Spleen (tissue), 11 donors: ENCODE data around the gene NAB1. TPM values are rescaled to one million over a fixed set of nuclear protein-coding genes. Genes with fewer than 3 reads are reported as not detected.

Experiments
- DNase-seq: peaks from one replicate; pipeline ENCODE4 v3.0.0-alpha.2; 2020
- H3K27ac ChIP-seq, 8 donors: fragments of 200-600 bp; sonication (generic) in 7 of 8; 1 replicate in 4 of 8; 2 replicates in 4 of 8; pipeline versions ENCODE4 v1.5.0 to v1.8.0; 2016 to 2021; ENCODE audit warnings: inconsistent platforms in 4 of 8, mild to moderate bottlenecking in 4 of 8, moderate library complexity in 1 of 8
- H3K27me3 ChIP-seq, 7 donors: fragments of 200-600 bp; sonication (generic) in 6 of 7; replicated peaks in 1 of 7; 1 replicate in 4 of 7; 2 replicates in 3 of 7; pipeline versions ENCODE4 v1.5.0 to v1.8.0; 2016 to 2021; ENCODE audit warnings: inconsistent platforms in 3 of 7, mild to moderate bottlenecking in 1 of 7
- H3K36me3 ChIP-seq, 6 donors: fragments of 200-600 bp; sonication (generic) in 5 of 6; 1 replicate in 4 of 6; 2 replicates in 2 of 6; pipeline versions ENCODE4 v1.5.0 to v1.8.0; 2016 to 2021; ENCODE audit warnings: inconsistent platforms in 2 of 6
- H3K4me1 ChIP-seq, 6 donors: fragments of 200-600 bp; sonication (generic) in 5 of 6; 1 replicate in 3 of 6; 2 replicates in 3 of 6; pipeline versions ENCODE4 v1.5.0 to v1.8.0; 2016 to 2021; ENCODE audit warnings: inconsistent platforms in 3 of 6
- H3K4me3 ChIP-seq, 8 donors: fragments of 200-600 bp; sonication (generic) in 7 of 8; 1 replicate in 4 of 8; 2 replicates in 4 of 8; pipeline versions ENCODE4 v1.5.0 to v1.8.0; 2016 to 2021; ENCODE audit warnings: inconsistent platforms in 4 of 8, mild to moderate bottlenecking in 4 of 8, moderate library complexity in 2 of 8
- H3K9me3 ChIP-seq, 8 donors: fragments of 200-600 bp; sonication (generic) in 7 of 8; 1 replicate in 4 of 8; 2 replicates in 4 of 8; pipeline versions ENCODE4 v1.5.0 to v1.8.0; 2016 to 2021; ENCODE audit warnings: inconsistent platforms in 4 of 8
- POLR2A ChIP-seq, 3 donors: fragments of 450-650 bp; IDR thresholded peaks; one replicate each; pipeline ENCODE4 v1.5.1; 2017; ENCODE audit warnings: antibody characterized with exemption in 3 of 3, mild to moderate bottlenecking in 1 of 3
- POLR2AphosphoS5 ChIP-seq, 3 donors: sonication (generic); formaldehyde crosslinking; IDR thresholded peaks; one replicate each; pipeline ENCODE4 v1.5.1; 2017; ENCODE audit warnings: antibody characterized with exemption in 3 of 3
- WGBS, 5 donors: extraction: QIAGEN DNeasy Blood & Tissue Kit in 3 of 5; methylation state at CpG; one replicate each; pipeline versions ENCODE4 v1.1.5 to v1.1.7; 2013 to 2018; 5-methylcytosine and 5-hydroxymethylcytosine counted together
- intact Hi-C: fragments of 100-400 bp; cut with DNase I; formaldehyde crosslinking; loops from one replicate; pipeline ENCODE4 v1.15.0; 2023; ENCODE audit warnings: low total_unique reads
- polyA plus RNA-seq, 3 donors: library from polyadenylated mRNA; stranded (reverse); fragments of 200-250 nt; gene quantifications; one replicate each; pipeline ENCODE4 v1.2.1, GENCODE V29; 2013
- total RNA-seq, 7 donors: library from RNA; depleted of rRNA in 3 of 7; stranded (reverse); fragments of >200 nt in 3 of 7; fragmentation: NEBNext Ultra II Directional in 4 of 7; extraction: Animal tissue kit (Norgen Biotek cat#: 25700) in 4 of 7; gene quantifications; one replicate each; pipeline versions ENCODE4 v1.1.0 to v1.2.1, GENCODE V29; 2016 to 2021
- TF ChIP-seq, protein P1 (sequence below), 11 experiments: fragments of 200-600 bp in 7 of 11; fragments of 450-650 bp in 4 of 11; sonication (generic) in 4 of 11; IDR thresholded peaks in 8 of 11; conservative IDR thresholded peaks in 3 of 11; 1 replicate in 7 of 11; 2 replicates in 4 of 11; pipeline versions ENCODE4 v1.4.0 to v1.8.0; 2016 to 2021; ENCODE audit warnings: antibody characterized with exemption in 11 of 11, inconsistent platforms in 4 of 11, mild to moderate bottlenecking in 1 of 11
- donor health status: healthy with polysubstance abuse.
- donor health status: DM: no; HTN: no; CAD: no; lungs with moderate emphysema.
- donor health status: DM: no; HTN: no; CAD: no.
- donor health status: Bipolar disorder and iron deficiency.
- donor health status: healthy.
- donor health status: DM: no; HTN: no; CAD: no.
- donor health status: DM: yes; HTN: yes; CAD: no.

Gene NAB1
- total and polyA plus RNA-seq, 10 donors, result 8.8 to 44.7 (median 27.9) TPM

DNA sequence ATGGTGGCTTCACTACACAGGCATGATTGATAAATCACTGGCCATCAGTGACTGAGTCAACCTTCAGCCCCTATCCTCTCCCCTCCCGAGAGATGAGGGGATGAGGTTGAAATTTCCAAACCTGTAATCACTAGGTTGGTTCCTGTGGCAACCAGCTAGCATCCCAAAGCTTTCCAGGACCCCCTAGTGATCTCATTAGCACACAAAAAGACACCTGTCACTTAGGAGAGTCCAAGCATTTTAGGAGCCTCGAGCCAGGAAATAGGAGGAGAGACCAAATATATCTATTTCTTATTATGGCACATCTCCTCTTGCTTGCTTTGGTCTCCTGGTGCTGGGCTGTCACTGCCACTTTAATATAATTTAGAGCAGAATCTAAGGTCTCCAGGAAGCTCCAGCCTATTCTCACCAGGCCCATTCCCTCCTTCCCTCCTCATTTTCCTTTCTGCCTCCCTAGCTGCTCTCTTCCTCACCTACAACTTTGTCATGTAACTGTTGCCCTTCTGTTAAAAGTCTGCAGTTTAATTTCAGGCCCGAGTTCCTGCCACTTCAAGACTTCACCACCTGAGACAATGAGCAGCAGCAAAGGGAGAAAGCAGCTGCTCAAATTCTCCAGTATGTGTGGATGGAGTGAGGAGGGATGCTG, 33.2 kb upstream of the NAB1 start:
- Histone ChIP-seq H3K4me3 (no peak overlapping the region), H3K27ac (no peak overlapping the region), H3K36me3 (no peaks in the 10 kb centered on the region), H3K9me3 (no peaks in the 10 kb centered on the region), H3K4me1 (no peaks in the 10 kb centered on the region), H3K27me3 (no peaks in the 10 kb centered on the region)
- WGBS, 5 donors, result 74 to 88% (median 84%) methylated on average over 3 of the region's 3 CpGs
- no peak for DNase-seq
- TF ChIP-seq, protein P1, sequence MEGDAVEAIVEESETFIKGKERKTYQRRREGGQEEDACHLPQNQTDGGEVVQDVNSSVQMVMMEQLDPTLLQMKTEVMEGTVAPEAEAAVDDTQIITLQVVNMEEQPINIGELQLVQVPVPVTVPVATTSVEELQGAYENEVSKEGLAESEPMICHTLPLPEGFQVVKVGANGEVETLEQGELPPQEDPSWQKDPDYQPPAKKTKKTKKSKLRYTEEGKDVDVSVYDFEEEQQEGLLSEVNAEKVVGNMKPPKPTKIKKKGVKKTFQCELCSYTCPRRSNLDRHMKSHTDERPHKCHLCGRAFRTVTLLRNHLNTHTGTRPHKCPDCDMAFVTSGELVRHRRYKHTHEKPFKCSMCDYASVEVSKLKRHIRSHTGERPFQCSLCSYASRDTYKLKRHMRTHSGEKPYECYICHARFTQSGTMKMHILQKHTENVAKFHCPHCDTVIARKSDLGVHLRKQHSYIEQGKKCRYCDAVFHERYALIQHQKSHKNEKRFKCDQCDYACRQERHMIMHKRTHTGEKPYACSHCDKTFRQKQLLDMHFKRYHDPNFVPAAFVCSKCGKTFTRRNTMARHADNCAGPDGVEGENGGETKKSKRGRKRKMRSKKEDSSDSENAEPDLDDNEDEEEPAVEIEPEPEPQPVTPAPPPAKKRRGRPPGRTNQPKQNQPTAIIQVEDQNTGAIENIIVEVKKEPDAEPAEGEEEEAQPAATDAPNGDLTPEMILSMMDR (IDR thresholded peaks at IDR 0.05 in 8 of 11, conservative IDR thresholded peaks at IDR 0.05 in 3 of 11), result no peak
- TF ChIP-seq POLR2A (IDR thresholded peaks at IDR 0.05) (no peak), POLR2AphosphoS5 (IDR thresholded peaks at IDR 0.05) (no peak)
- intact Hi-C loops, result no loop called here

DNA sequence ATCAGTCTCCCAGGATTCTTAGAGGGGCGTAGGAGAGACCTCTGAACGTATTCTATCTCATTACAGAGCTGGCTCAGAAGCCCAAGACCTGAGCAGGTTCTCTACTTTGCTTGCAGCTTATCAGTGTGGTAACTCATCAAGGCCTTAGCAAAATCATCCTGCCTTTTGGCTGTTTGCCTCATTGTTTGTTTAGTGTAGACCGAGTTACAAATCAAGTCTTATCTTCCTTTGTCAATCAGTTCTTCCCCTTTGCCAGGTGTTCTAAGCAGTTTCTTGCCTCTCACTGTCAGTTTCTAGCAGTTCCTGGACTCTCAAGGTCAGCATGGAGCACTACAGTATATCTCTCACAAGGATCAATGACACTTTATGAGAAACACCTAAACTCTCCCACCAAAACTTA, 30.9 kb upstream of the NAB1 start:
- no peaks in the 10 kb centered on the region for H3K4me1 ChIP-seq
- no peaks in the 10 kb centered on the region for H3K9me3 ChIP-seq
- H3K36me3 ChIP-seq, result no peaks in the 10 kb centered on the region
- TF ChIP-seq, protein P1 (IDR thresholded peaks at IDR 0.05 in 8 of 11, conservative IDR thresholded peaks at IDR 0.05 in 3 of 11), result no peak
- TF ChIP-seq POLR2A (IDR thresholded peaks at IDR 0.05), result no peak
- TF ChIP-seq POLR2AphosphoS5 (IDR thresholded peaks at IDR 0.05), result no peak
- H3K27ac ChIP-seq, result no peak overlapping the region
- intact Hi-C loops, result no loop called here
- H3K27me3 ChIP-seq, result no peaks in the 10 kb centered on the region
- no peak overlapping the region for H3K4me3 ChIP-seq
- WGBS, 5 donors, result 74 to 84% (median 82%) methylated on average over 3 of the region's 3 CpGs
- DNase-seq, result no peak

- no peak for DNase-seq
- Histone ChIP-seq H3K9me3 (no peaks in the 10 kb centered on the region), H3K4me3 (no peak overlapping the region), H3K27ac (no peak overlapping the region), H3K36me3 (no peaks in the 10 kb centered on the region), H3K27me3 (peaks cover 0 to 4% (median 0%) of the 10 kb centered on the region in 7 donors), H3K4me1 (peaks cover 4 to 20% (median 14%) of the 10 kb centered on the region in 6 donors)
- intact Hi-C loops, result no loop called here
- no peak for TF ChIP-seq POLR2AphosphoS5 (IDR thresholded peaks at IDR 0.05)
- TF ChIP-seq, protein P1 (IDR thresholded peaks at IDR 0.05 in 8 of 11, conservative IDR thresholded peaks at IDR 0.05 in 3 of 11), result no peak
- TF ChIP-seq POLR2A (IDR thresholded peaks at IDR 0.05), result no peak
These were observed 23.2 kb upstream of the NAB1 start for GRCh38 chr2:190625691-190626090.

- no peak for DNase-seq
- Histone ChIP-seq H3K4me3 (no peak overlapping the region), H3K9me3 (no peaks in the 10 kb centered on the region), H3K36me3 (no peaks in the 10 kb centered on the region), H3K27ac (no peak overlapping the region), H3K4me1 (peaks cover 4 to 20% (median 14%) of the 10 kb centered on the region in 6 donors), H3K27me3 (peaks cover 0 to 4% (median 0%) of the 10 kb centered on the region in 7 donors)
- 75 to 84% (median 78%) methylated on average over 7 of the region's 7 CpGs for WGBS, 5 donors
- intact Hi-C loops, result no loop called here
- TF ChIP-seq POLR2A (IDR thresholded peaks at IDR 0.05), result no peak
- no peak for TF ChIP-seq POLR2AphosphoS5 (IDR thresholded peaks at IDR 0.05)
- TF ChIP-seq, protein P1 (IDR thresholded peaks at IDR 0.05 in 8 of 11, conservative IDR thresholded peaks at IDR 0.05 in 3 of 11), result no peak
These were observed 22.2 kb upstream of the NAB1 start for GRCh38 chr2:190626641-190627210.
